ENCODE measurements around the gene KNSTRN.

The KNSTRN gene

GRCh38 chr15:40429068-40429710 lies 46.7 kb downstream of the KNSTRN start:
- H3K9ac ChIP-seq (ENCODE audit: low read depth, low read length), result no peak overlapping the region
- H3K36me3 ChIP-seq (ENCODE audit: insufficient read depth, low read length), result no peaks in the 10 kb centered on the region
- H3K4me1 ChIP-seq (ENCODE audit: control insufficient read depth, insufficient read depth, low read length), result peaks cover 6% of the 10 kb centered on the region
- no peaks in the 10 kb centered on the region for H3K9me3 ChIP-seq (replicated peaks; ENCODE audit: low read length)
- H3K4me3 ChIP-seq (ENCODE audit: low read length), result no peak overlapping the region
- no peak overlapping the region for H3K4me2 ChIP-seq (ENCODE audit: low read length)
- H3K27me3 ChIP-seq (ENCODE audit: control insufficient read depth, insufficient read depth, low read length), result peaks cover 48% of the 10 kb centered on the region

- Histone ChIP-seq H3K4me3 (ENCODE audit: low read length) (no peak overlapping the region), H3K36me3 (ENCODE audit: insufficient read depth, low read length) (no peaks in the 10 kb centered on the region), H3K27me3 (ENCODE audit: control insufficient read depth, insufficient read depth, low read length) (peaks cover 60% of the 10 kb centered on the region), H3K9ac (ENCODE audit: low read depth, low read length) (no peak overlapping the region), H3K4me1 (ENCODE audit: control insufficient read depth, insufficient read depth, low read length) (peaks cover 6% of the 10 kb centered on the region), H3K9me3 (replicated peaks; ENCODE audit: low read length) (no peaks in the 10 kb centered on the region), H3K4me2 (ENCODE audit: low read length) (peak overlapping the region; percentile 28)
Observed at GRCh38 chr15:40430271-40430805, 47.8 kb downstream of the KNSTRN start.

- peaks cover 82% of the 10 kb centered on the region for H3K27me3 ChIP-seq (ENCODE audit: control insufficient read depth, insufficient read depth, low read length)
Observed at GRCh38 chr15:40435023-40435709, 52.6 kb downstream of the KNSTRN start.

GRCh38 chr15:40435710-40436089 lies 53.2 kb downstream of the KNSTRN start:
- Histone ChIP-seq H3K36me3 (ENCODE audit: insufficient read depth, low read length) (no peaks in the 10 kb centered on the region), H3K4me3 (ENCODE audit: low read length) (peak overlapping the region; percentile 52), H3K4me2 (ENCODE audit: low read length) (peak overlapping the region; percentile 63), H3K4me1 (ENCODE audit: control insufficient read depth, insufficient read depth, low read length) (peaks cover 16% of the 10 kb centered on the region), H3K9ac (ENCODE audit: low read depth, low read length) (no peak overlapping the region), H3K9me3 (replicated peaks; ENCODE audit: low read length) (no peaks in the 10 kb centered on the region), H3K27me3 (ENCODE audit: control insufficient read depth, insufficient read depth, low read length) (peaks cover 76% of the 10 kb centered on the region)

More at GRCh38 chr15:40435023-40435709, 52.6 kb downstream of the KNSTRN start:
- Histone ChIP-seq H3K4me1 (ENCODE audit: control insufficient read depth, insufficient read depth, low read length) (peaks cover 18% of the 10 kb centered on the region), H3K9ac (ENCODE audit: low read depth, low read length) (no peak overlapping the region), H3K4me2 (ENCODE audit: low read length) (no peak overlapping the region), H3K9me3 (replicated peaks; ENCODE audit: low read length) (no peaks in the 10 kb centered on the region), H3K4me3 (ENCODE audit: low read length) (no peak overlapping the region), H3K36me3 (ENCODE audit: insufficient read depth, low read length) (no peaks in the 10 kb centered on the region)

- Histone ChIP-seq H3K9ac (ENCODE audit: low read depth, low read length) (no peak overlapping the region), H3K9me3 (replicated peaks; ENCODE audit: low read length) (no peaks in the 10 kb centered on the region), H3K4me1 (ENCODE audit: control insufficient read depth, insufficient read depth, low read length) (peaks cover 16% of the 10 kb centered on the region), H3K36me3 (ENCODE audit: insufficient read depth, low read length) (no peaks in the 10 kb centered on the region), H3K4me2 (ENCODE audit: low read length) (peak overlapping the region; percentile 63), H3K27me3 (ENCODE audit: control insufficient read depth, insufficient read depth, low read length) (peaks cover 75% of the 10 kb centered on the region), H3K4me3 (ENCODE audit: low read length) (peak overlapping the region; percentile 52)
Observed at GRCh38 chr15:40436116-40436891, 53.8 kb downstream of the KNSTRN start.

- Histone ChIP-seq H3K4me3 (ENCODE audit: low read length) (peak overlapping the region; percentile 52), H3K9ac (ENCODE audit: low read depth, low read length) (no peak overlapping the region), H3K9me3 (replicated peaks; ENCODE audit: low read length) (no peaks in the 10 kb centered on the region), H3K27me3 (ENCODE audit: control insufficient read depth, insufficient read depth, low read length) (peaks cover 73% of the 10 kb centered on the region), H3K36me3 (ENCODE audit: insufficient read depth, low read length) (no peaks in the 10 kb centered on the region), H3K4me2 (ENCODE audit: low read length) (peak overlapping the region; percentile 63), H3K4me1 (ENCODE audit: control insufficient read depth, insufficient read depth, low read length) (peaks cover 16% of the 10 kb centered on the region)
Observed at GRCh38 chr15:40436892-40437751, 54.6 kb downstream of the KNSTRN start.

- H3K9ac ChIP-seq (ENCODE audit: low read depth, low read length), result no peak overlapping the region
- H3K4me3 ChIP-seq (ENCODE audit: low read length), result no peak overlapping the region
- H3K4me2 ChIP-seq (ENCODE audit: low read length), result no peak overlapping the region
- peaks cover 64% of the 10 kb centered on the region for H3K27me3 ChIP-seq (ENCODE audit: control insufficient read depth, insufficient read depth, low read length)
- H3K36me3 ChIP-seq (ENCODE audit: insufficient read depth, low read length), result no peaks in the 10 kb centered on the region
- no peaks in the 10 kb centered on the region for H3K9me3 ChIP-seq (replicated peaks; ENCODE audit: low read length)
- peaks cover 16% of the 10 kb centered on the region for H3K4me1 ChIP-seq (ENCODE audit: control insufficient read depth, insufficient read depth, low read length)
Observed at GRCh38 chr15:40437752-40438687, 55.5 kb downstream of the KNSTRN start.

- Histone ChIP-seq H3K27me3 (ENCODE audit: control insufficient read depth, insufficient read depth, low read length) (peaks cover 57% of the 10 kb centered on the region), H3K4me3 (ENCODE audit: low read length) (no peak overlapping the region), H3K4me1 (ENCODE audit: control insufficient read depth, insufficient read depth, low read length) (peaks cover 16% of the 10 kb centered on the region), H3K4me2 (ENCODE audit: low read length) (no peak overlapping the region), H3K9me3 (replicated peaks; ENCODE audit: low read length) (no peaks in the 10 kb centered on the region), H3K9ac (ENCODE audit: low read depth, low read length) (no peak overlapping the region), H3K36me3 (ENCODE audit: insufficient read depth, low read length) (no peaks in the 10 kb centered on the region)
Observed at GRCh38 chr15:40438712-40439111, 56.2 kb downstream of the KNSTRN start.

- H3K4me2 ChIP-seq (ENCODE audit: low read length), result peak overlapping the region; percentile 95
- H3K27me3 ChIP-seq (ENCODE audit: control insufficient read depth, insufficient read depth, low read length), result peaks cover 49% of the 10 kb centered on the region
- no peaks in the 10 kb centered on the region for H3K36me3 ChIP-seq (ENCODE audit: insufficient read depth, low read length)
- no peaks in the 10 kb centered on the region for H3K9me3 ChIP-seq (replicated peaks; ENCODE audit: low read length)
- peak overlapping the region; percentile 71 for H3K4me3 ChIP-seq (ENCODE audit: low read length)
- no peak overlapping the region for H3K9ac ChIP-seq (ENCODE audit: low read depth, low read length)
- H3K4me1 ChIP-seq (ENCODE audit: control insufficient read depth, insufficient read depth, low read length), result peaks cover 16% of the 10 kb centered on the region
Observed at GRCh38 chr15:40439461-40439959, 57.0 kb downstream of the KNSTRN start.

All from skeletal muscle satellite cell (primary cell).